Mucosa of descending colon (tissue), 3 donors: ENCODE data around the gene SPINK8. TPM values are rescaled to one million over a fixed set of nuclear protein-coding genes. Genes with fewer than 3 reads are reported as not detected.
A peak's percentile ranks its signal among the peaks of the same experiment; 100 is the strongest.
"Not testable (repeated sequence)": the region's sequence is repeated elsewhere in the genome, so short reads cannot be mapped to it uniquely, and the experiment has no call there.

ENCODE experiments used
- ATAC-seq: fragments of 200-7000 bp; cut with Tn5 transposase; one replicate; pipeline ENCODE4 v1.9.1; 2020; ENCODE audit warnings: mild to moderate bottlenecking, moderate library complexity
- DNase-seq, 3 donors: peaks; one replicate each; pipeline ENCODE4 v3.0.0-alpha.2; 2020
- H3K36me3 ChIP-seq: fragments of 200-600 bp; one replicate; pipeline ENCODE4 v1.8.0; 2021; ENCODE audit warnings: low read depth, mild to moderate bottlenecking
- H3K4me1 ChIP-seq: fragments of 200-600 bp; one replicate; pipeline ENCODE4 v1.8.0; 2021; ENCODE audit warnings: low read depth, mild to moderate bottlenecking
- H3K4me3 ChIP-seq: fragments of 200-600 bp; one replicate; pipeline ENCODE4 v1.8.0; 2021; ENCODE audit warnings: mild to moderate bottlenecking
- H3K9me3 ChIP-seq: fragments of 200-600 bp; one replicate; pipeline ENCODE4 v1.8.0; 2021; ENCODE audit warnings: mild to moderate bottlenecking
- CTCF ChIP-seq: fragments of 200-600 bp; IDR thresholded peaks from one replicate; pipeline ENCODE4 v1.8.0; 2022; ENCODE audit warnings: antibody characterized with exemption, mild to moderate bottlenecking
- intact Hi-C, 2 donors: fragments of 100-400 bp; cut with DNase I in 1 of 2; cut with micrococcal nuclease in 1 of 2; formaldehyde crosslinking; loops; one replicate each; pipeline versions ENCODE4 v1.11.0 to v1.11.1; 2022; cut with DNase I, micrococcal nuclease
- total RNA-seq, 3 donors: library from RNA; stranded (reverse); fragmentation: NEBNext Ultra II Directional in 2 of 3; extraction: Animal tissue kit (Norgen Biotek cat#: 25700) in 2 of 3; gene quantifications; one replicate each; pipeline versions ENCODE4 v1.2.1 to v1.2.4, GENCODE V29; 2021 to 2023
- donor health status: DM: no; HTN: no; CAD: no; lungs with moderate emphysema.
- donor health status: DM: no; HTN: no; CAD: no.
- donor health status: DM: no; HTN: yes; CAD: no.

SPINK8 gene
- total RNA-seq, 3 donors from 2014 or later: not detected

GRCh38 chr3:48273594-48274211 is 59.8 kb downstream of the SPINK8 start:
- ATAC-seq (peak; percentile 61), DNase-seq (peak in 2 of 3 donors; percentile 36 to 82)
- TF ChIP-seq CTCF: peak; percentile 52
- Histone ChIP-seq H3K4me3 (no peak overlapping the region), H3K36me3 (no peaks in the 10 kb centered on the region), H3K4me1 (peaks cover 10% of the 10 kb centered on the region), H3K9me3 (no peaks in the 10 kb centered on the region)
- intact Hi-C loops: loop anchor here in 1 of 2 donors (5.0 to 10.0 kb wide), 2 partner anchors 164 to 281 kb away; partner anchors contain the start of gene PFKFB4

- DNase-seq: no peak
- Histone ChIP-seq H3K36me3 (no peaks in the 10 kb centered on the region), H3K4me1 (peaks cover 19% of the 10 kb centered on the region), H3K4me3 (no peak overlapping the region), H3K9me3 (no peaks in the 10 kb centered on the region)
- no peak for TF ChIP-seq CTCF
- intact Hi-C loops: loop anchor here in 1 of 2 donors (5.0 to 10.0 kb wide), 2 partner anchors 165 to 283 kb away; partner anchors contain the start of gene PFKFB4
- no peak for ATAC-seq
These were observed 61.5 kb downstream of the SPINK8 start for GRCh38 chr3:48271763-48272498.

GRCh38 chr3:48271223-48271622 is 62.2 kb downstream of the SPINK8 start:
- not testable (repeated sequence) for ATAC-seq

GRCh38 chr3:48270306-48270705 is 63.2 kb downstream of the SPINK8 start:
- ATAC-seq: no peak
- intact Hi-C loops: loop anchor here in 1 of 2 donors (5.0 to 10.0 kb wide), 2 partner anchors 167 to 284 kb away; partner anchors contain the start of gene PFKFB4

More at GRCh38 chr3:48271223-48271622, 62.2 kb downstream of the SPINK8 start:
- H3K36me3 ChIP-seq, DNase-seq, H3K4me3 ChIP-seq, H3K9me3 ChIP-seq: not testable (repeated sequence)
- intact Hi-C loops: loop anchor here in 1 of 2 donors (5.0 to 10.0 kb wide), 2 partner anchors 166 to 284 kb away; partner anchors contain the start of gene PFKFB4
- H3K4me1 ChIP-seq: peaks cover 19% of the 10 kb centered on the region

GRCh38 chr3:48269592-48269991 is 63.9 kb downstream of the SPINK8 start:
- H3K9me3 ChIP-seq: no peaks in the 10 kb centered on the region
- intact Hi-C loops: no loop called here
- peaks cover 19% of the 10 kb centered on the region for H3K4me1 ChIP-seq
- no peaks in the 10 kb centered on the region for H3K36me3 ChIP-seq
- no peak overlapping the region for H3K4me3 ChIP-seq
- ATAC-seq: no peak
- no peak for TF ChIP-seq CTCF
- no peak for DNase-seq

More at GRCh38 chr3:48270306-48270705, 63.2 kb downstream of the SPINK8 start:
- H3K4me1 ChIP-seq: peaks cover 19% of the 10 kb centered on the region
- no peaks in the 10 kb centered on the region for H3K9me3 ChIP-seq
- no peak for TF ChIP-seq CTCF
- DNase-seq: no peak
- H3K4me3 ChIP-seq: no peak overlapping the region
- no peaks in the 10 kb centered on the region for H3K36me3 ChIP-seq
